AG10803 (cell line): ENCODE measurements around the gene SF3B5.
A peak's percentile ranks its signal among the peaks of the same experiment; 100 is the strongest.
"Not testable (repeated sequence)": the region's sequence is repeated elsewhere in the genome, so short reads cannot be mapped to it uniquely, and the experiment has no call there.

ENCODE experiments used
- DNase-seq: peaks from one replicate; pipeline ENCODE4 v3.0.0; 2010; ENCODE audit warnings: low read depth
- H3K4me3 ChIP-seq: 2 replicates; pipeline ENCODE4 v1.5.1; 2011; ENCODE audit warnings: mild to moderate bottlenecking, low read length, control low read depth
- CTCF ChIP-seq: conservative IDR thresholded peaks from 2 replicates; pipeline ENCODE4 v1.5.1; 2011; ENCODE audit warnings: mild to moderate bottlenecking, low read length, control low read depth, inconsistent platforms

Gene SF3B5

DNA sequence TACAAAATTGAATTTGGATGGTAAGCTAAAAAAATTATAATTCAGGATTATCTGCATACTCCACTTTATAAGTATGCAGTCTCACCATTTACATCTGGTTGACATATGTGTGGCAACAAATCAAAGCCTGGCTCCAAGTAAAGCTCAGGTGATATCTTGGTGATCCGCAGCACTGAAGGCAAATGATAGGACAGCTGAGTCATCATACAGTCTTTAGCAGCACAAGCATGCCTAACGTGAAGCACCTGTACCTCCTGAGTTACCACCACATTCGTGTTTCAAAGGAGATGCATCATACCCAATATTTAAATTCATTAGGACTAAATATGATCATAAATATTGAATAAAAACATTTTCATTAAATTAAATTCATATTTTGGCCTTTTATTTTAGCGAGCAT, 43.2 kb upstream of the SF3B5 start:
- no peak for TF ChIP-seq CTCF

DNA sequence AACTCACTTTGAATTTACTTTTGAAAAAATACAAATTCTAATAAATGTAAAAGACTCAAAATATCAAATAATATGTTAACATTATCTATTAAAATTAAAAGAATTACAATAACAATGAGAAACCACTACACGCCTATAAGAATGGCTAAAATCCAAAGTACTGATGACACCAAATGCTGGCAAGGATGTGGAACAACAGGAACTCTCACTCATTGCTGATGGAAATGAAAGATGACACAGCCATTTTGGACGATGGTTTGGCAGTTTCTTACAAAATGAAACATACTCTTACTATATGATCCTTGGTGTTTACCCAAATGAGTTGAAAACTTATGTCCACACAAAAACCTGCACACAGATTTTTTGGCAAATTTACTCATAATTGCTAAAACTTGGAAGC, 39.4 kb upstream of the SF3B5 start:
- no peak for TF ChIP-seq CTCF
- no peak overlapping the region for H3K4me3 ChIP-seq
- DNase-seq = no peak

More for the DNA sequence above, 43.2 kb upstream of the SF3B5 start:
- no peak overlapping the region for H3K4me3 ChIP-seq
- no peak for DNase-seq

DNA sequence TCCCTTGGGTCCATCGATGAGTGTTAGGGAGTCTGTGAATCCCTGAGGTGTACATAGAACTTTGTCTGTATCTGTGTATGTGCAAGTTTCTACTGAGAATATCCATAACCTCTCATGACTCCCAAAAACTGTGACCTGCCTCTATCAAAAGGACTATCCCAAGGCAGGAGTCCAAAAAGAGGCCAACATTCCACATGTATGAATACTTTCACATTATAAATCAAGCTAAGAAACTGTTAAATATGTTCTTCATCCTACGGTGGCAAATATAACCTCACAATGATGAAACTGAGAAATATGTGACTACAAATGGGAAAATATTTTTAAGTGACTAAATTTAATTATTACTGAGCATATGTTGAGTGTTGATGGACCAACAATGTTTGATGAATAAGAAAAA, 38.8 kb upstream of the SF3B5 start:
- DNase-seq = peak; percentile 54
- no peak for TF ChIP-seq CTCF
- no peak overlapping the region for H3K4me3 ChIP-seq

DNA sequence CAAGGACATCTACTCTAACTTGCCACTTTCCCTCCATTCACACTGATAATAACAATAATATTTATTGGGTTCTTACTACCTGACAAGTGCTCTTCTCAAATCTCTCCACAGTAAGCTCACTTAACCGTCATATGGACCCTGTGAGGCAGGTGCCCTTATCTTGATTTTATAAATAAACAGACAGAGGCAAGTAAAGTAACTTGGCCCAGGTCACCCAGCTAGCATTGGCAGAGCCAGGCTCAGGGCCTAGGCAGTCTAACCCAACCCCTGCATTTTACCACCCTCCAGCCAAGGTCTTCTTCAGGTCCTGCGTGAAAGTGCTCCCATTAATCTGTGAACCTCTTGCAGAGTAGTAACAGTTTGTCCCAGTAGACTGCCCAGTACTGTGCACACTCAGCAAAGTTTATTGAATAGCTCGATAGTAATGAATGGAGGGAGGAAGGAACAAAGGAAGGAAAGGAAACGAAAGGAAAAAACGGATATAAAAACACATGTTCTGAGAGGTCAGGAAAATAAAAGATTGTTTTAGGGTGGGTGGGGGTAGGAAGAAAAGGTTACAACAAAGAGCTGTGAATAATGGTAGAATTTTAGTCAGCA, 38.0 kb upstream of the SF3B5 start:
- DNase-seq = no peak
- H3K4me3 ChIP-seq = no peak overlapping the region
- TF ChIP-seq CTCF = no peak

DNA sequence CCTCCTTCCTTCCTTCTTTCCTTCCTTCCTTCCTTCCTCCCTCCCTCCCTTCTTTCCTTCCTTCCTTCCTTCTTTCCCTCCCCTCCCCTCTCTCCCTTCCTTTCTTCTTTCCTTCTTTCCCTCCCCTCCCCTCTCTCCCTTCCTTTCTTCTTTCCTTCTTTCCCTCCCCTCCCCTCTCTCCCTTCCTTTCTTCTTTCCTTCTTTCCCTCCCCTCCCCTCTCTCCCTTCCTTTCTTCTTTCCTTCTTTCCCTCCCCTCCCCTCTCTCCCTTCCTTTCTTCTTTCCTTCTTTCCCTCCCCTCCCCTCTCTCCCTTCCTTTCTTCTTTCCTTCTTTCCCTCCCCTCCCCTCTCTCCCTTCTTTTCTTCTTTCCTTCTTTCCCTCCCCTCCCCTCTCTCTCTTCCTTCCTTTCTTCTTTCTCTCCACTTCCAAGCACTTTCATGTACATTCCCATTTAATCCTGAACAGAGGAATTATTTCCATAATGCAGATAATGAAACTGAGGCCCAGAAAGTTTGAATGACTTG, 36.9 kb upstream of the SF3B5 start:
- not testable (repeated sequence) for DNase-seq, H3K4me3 ChIP-seq

DNA sequence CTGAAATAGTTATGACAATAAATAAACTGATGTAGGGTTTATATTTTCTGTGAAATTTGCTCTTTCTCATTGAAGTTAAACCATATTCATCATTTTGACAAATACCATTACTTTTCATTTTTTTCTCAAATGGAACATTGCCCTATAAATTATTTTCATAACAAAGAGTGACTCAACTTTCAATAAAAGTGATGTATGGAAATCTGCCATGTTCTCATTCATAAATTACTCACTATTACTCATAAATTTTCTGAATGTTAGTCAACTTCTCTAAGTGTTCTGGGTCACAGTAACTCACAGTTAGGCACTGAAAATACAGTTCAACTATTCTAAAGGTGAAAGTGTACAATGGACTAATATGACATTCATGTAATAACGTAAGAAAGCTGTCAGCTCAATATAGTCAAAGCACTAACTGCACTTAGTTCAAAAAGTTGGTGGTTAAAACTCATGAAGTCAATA, 35.9 kb upstream of the SF3B5 start:
- DNase-seq = peak; percentile 29
- no peak overlapping the region for H3K4me3 ChIP-seq
- no peak for TF ChIP-seq CTCF

- H3K4me3 ChIP-seq = no peak overlapping the region
- no peak for DNase-seq
- no peak for TF ChIP-seq CTCF
Observed at GRCh38 chr6:144129469-144129868, 34.1 kb upstream of the SF3B5 start.

GRCh38 chr6:144127097-144127496, 31.7 kb upstream of the SF3B5 start:
- no peak for TF ChIP-seq CTCF
- H3K4me3 ChIP-seq = no peak overlapping the region
- no peak for DNase-seq
